Myocyte (in vitro differentiated cells): ENCODE data around the gene RGP1. TPM values are rescaled to one million over a fixed set of nuclear protein-coding genes. Genes with fewer than 3 reads are reported as not detected.
A peak's percentile ranks its signal among the peaks of the same experiment; 100 is the strongest.

Experiments
- DNase-seq: peaks from one replicate; pipeline ENCODE4 v3.0.0-alpha.2; 2012; ENCODE audit warnings: low read depth
- total RNA-seq: library from RNA; depleted of rRNA; stranded (reverse); fragments of >200 nt; gene quantifications from 2 replicates; pipeline ENCODE4 v1.2.3, GENCODE V29; 2014

RGP1 gene
- total RNA-seq, 1 donor from 2014 or later = 15.5 TPM

DNA sequence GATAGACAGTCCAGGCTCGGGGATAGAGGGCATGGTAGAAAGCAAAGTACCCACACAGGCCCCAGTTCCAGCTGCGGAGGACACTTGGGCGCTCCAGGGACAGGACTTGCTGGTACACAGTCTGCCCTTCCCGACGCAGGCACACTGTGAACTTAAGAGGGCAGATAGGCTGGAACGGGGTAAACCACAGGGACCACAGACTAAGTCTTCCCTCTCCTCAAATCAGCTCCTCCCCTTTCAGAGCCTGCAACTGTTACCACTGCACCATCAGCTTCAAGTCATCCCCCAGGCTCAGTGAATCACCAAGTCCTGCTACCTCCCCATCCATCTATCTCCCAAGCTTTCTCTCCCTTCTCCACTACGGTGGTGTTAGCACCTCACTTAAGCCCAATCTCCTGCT, 7.3 kb upstream of the RGP1 start:
- DNase-seq = peak; percentile 87

DNA sequence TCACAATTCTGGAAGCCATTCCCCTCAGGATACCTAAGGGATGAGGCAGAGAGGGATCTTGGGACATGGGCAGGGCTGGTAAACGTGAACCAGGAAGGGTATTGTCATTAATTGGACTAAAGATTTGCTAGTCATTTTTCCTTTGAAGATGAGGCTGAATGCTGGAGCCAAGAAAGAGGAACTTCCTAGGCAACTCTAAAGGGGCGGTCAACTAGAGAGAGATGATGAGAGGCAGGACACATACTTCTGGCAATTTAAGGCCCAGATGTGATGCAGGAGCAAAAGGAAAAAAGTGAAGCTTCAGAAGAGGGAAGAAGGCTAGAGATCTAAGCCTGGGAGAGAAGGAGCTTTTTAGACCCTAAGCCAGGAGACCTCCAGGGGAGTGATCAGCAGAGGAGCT, 5.6 kb upstream of the RGP1 start:
- DNase-seq = no peak

DNA sequence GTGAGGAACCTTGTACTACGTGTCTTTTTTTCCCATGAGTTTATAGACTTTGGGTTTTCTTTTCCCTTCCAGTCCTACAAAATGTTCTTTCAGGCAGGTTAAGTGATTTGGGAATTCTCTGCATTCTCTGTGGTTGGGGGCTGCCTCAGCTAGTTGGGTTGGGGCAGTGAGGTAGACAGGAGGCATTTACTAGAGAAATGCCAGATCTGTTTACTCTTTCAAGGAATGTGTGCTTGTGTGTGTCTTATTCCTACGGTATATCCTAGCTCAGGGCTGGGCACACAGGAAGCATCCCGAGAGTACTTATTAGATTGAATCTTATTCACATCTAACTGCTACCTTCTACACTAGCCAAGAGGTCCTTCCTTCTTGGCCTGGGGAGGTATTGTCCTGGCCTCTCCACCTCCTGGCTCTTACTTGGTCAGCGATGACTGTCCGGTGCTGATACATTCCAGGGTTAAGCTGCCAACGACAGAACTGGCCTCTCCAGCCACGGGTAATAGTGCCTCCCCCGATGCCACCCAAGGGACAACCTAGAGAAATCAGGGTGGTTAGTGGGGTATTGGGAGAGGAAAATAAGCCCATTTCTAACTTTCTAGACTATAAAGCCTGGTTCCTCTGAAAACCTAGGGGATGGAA, 5.1 kb upstream of the RGP1 start:
- DNase-seq = no peak

- DNase-seq = no peak
Measured at GRCh38 chr9:35745569-35745968, 3.5 kb upstream of the RGP1 start.

- DNase-seq = peak; percentile 17
Measured at GRCh38 chr9:35746583-35746982, 2.5 kb upstream of the RGP1 start.

GRCh38 chr9:35748242-35748857, 737 bp upstream of the RGP1 start:
- no peak for DNase-seq

DNA sequence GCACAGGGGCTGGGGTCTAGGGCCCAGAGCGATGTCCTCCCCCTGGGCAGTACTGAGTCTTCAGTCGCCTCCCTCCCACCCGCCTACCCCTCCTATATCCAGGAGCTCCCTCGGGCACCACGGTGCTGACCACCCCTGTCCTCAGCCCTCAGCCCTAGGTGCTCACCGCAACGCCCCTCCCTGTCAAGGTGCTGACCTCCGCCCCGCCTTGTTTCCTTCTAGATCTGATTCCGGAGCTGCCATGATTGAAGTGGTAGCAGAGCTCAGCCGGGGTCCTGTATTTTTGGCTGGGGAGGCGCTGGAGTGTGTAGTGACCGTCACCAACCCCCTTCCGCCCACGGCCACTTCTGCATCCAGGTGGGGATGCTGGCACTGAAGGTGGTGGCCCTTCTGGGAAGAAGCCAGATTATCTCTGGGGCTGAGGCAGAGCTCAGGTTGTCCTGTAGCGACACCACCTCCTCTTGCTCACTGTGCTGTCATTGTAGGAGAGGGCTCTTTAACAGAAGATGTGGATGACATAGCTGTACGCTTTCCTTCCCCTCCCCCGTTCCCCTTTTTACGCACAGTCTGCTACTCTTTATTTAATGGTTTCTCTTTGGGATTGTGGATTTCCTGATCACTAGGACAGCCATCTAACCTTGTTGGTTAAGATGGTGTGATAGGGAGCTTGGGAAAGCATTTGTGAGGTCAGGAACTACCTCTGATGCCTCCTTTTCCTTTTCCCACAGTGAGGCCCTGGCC, 598 bp downstream of the RGP1 start:
- DNase-seq = no peak

GRCh38 chr9:35750256-35750531, 1.1 kb downstream of the RGP1 start:
- peak; percentile 22 for DNase-seq

DNA sequence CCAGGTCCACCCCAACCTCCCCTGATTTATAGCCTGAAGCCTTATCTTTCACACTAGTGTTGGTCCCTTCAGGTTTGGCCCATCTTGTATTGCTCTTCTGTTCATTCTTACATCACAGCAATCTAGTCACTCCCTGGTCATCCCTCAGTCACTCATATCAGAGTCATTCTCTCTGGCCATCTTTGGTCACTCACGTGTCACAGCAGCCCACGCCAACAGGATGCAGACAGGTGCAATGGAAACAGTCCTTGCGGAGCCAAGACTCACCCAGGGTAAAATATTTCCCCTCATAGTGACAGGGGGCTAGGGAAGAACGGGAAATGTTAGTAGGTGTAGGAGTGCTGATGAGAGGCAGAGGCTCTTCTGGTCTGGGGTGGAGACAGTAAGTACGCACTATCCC, 4.4 kb downstream of the RGP1 start:
- DNase-seq = no peak

DNA sequence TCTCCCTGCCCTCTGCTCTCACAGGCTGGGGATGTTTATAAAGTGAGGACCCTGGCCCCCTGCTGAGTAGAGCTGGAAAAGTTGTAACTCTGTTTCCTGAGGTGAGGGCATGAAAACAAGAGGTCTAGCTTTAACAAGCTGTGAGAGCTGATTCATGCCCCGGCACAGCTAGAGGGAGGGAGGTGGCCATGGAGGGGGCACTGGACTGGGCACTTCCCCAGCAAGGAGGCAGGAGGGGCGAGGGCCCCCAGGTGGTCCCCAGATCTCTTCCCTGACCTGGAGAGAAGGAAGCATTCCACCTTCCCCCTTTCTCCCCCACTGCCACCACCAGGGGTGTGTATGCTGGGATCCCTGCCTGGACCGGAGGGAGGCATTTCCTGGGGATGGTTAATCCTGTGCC, 5.2 kb downstream of the RGP1 start, which contains the start of gene MSMP:
MSMP (minus strand) TSS at position 13 of the 400 bp plus-strand sequence. CDS start 147 bp downstream, outside the sequence.
- no peak for DNase-seq

- no peak for DNase-seq
Measured at GRCh38 chr9:35755071-35755470, 6.0 kb downstream of the RGP1 start.

DNA sequence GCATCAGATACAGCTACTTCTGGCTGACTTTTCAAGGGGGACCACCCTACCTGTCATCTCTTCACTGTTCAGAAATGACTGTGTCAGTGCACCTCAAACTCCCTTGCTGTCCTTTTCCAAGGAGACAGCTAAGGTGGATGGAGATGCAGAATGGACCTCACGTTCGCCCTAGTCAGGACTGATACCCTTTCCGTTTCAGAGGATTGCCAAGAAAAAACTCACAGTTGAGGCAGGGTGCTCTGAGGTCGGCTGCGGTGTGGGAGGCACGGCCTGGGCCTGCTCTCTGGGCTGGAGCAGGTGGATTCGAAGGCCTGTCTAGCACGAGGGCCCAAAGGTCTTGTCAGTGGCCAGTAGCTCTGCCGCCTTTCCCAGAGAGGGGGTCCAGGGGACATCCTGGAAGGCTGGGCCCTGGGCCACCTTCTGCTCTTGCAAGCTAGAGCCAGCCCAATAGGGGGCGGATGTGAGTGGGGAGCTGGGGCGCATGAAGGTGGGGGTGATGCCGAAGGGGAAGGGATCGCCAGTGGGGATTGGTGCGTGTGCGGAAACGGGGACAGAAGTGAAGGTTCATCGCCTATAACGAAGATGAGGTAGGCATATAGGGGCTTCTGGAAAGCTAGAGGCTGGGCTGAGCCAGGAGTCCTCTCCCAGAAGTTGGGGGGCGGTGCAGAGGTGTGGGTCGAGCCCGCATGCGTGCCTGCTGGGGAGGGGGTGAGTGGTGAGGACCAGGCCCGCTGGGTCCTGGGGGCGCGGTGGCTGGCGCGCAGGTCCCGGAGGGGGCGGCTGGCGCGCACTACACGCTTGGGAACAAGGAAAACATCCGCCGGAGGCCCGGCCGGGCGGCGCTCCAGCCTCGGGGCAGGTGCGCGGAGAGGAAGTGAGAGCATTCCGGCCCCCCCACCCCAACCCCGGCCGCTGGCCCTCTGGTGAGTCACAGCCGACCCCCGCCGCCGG, 7.5 kb downstream of the RGP1 start:
- no peak for DNase-seq

DNA sequence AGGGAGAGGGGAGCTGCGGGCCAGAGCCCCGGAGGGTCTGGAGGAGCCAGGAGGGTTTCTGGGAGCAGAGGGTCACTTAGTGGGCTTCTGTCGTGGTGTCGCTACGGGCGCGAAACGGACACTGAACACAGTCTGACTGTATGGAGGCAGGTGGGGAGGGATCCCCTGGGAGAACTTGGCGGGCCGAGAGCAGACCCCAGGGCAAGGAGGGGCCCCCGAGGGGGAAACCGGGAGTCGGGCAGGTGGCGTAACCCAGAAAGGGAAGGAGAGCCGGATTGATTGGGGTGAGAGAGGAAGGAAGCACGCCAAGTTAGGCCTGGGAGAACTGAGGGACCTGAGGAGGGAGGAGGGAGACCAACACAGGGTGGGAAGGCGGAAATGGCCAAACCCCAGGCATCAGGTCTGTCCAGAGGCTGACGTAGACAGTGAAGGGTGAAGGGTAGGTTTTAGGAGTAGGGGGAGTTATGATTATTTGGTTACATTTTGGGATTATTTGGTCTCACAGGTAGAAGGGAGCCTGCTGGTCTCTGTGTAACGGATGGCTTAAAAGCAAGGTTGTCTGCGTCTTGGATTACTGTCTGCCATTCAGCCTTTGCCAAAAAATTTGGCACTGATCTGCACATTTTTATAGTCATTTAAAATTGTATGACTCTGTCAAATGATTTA, 8.3 kb downstream of the RGP1 start:
- no peak for DNase-seq

DNA sequence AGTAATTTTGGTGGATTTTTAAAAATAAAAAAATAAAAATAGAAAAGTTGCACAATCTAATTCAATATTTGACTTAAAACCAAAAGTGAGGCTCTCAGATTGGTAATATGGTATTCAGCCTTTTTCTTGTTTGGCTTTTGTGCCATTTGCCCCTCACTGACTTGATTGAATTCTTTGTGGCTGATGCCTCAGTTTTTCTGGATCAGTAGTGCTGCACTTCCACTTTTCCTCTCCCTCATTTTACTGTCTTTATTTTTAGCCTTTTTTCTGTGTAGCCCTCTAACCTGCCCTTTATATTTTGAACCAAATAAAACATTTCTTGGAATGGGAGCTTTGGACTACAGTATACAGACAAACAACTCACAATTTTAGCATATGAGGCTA, 8.8 kb downstream of the RGP1 start:
- DNase-seq = no peak

DNA sequence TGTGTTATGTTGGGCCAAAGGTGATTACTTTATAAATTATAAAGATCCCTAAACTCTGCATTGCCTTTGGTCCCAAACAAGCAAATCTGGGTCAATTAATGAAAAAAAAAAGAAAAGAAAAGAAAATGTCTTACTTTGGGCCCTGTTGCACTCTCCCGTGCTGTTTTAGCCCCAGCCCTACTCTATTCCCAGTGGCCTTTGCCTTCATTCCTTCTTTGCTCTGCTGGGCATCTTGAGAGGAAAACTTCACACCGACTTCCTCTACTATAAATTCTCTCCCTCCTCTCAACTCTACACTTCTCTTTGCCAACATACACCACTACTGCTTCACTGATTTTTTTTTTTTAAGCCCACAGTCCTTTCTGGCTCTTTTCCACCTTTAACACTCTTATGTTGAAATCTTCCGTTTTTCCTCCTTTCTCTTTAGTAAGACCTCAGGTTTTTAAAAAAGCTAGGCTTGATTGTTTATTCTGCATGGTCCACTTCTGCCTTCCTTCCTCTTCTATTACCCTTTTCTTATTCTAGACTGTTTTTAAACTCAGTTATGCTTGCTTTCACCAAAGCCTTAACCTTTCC, 9.5 kb downstream of the RGP1 start:
- DNase-seq = no peak

GRCh38 chr9:35759795-35760194, 10.7 kb downstream of the RGP1 start:
- no peak for DNase-seq

GRCh38 chr9:35760651-35761050, 11.6 kb downstream of the RGP1 start:
- no peak for DNase-seq

GRCh38 chr9:35763181-35763580, 14.1 kb downstream of the RGP1 start:
- DNase-seq = no peak

GRCh38 chr9:35763803-35764202, 14.7 kb downstream of the RGP1 start:
- DNase-seq = no peak

- no peak for DNase-seq
Measured at GRCh38 chr9:35766997-35767396, 17.9 kb downstream of the RGP1 start.

DNA sequence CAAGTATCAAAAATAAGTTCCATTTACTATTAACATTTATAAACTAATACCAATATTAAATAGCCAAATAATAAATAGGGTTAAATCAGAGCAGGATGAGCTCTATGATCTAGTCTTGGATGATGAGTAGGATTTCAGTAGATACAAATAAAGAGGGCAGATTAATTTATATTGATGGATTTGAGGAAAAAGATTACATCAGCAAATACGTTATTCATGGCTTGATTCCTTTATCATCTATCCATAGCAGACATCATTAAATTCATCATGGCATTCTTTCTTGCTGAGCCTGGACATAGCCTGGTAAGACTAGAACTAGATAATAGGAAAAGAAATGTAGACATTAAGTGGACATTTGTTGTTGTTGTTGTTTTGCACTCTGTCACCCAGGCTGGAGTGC, 18.4 kb downstream of the RGP1 start:
- DNase-seq = no peak
